Measurements from ENCODE around the gene ARL8A.
"Not testable (repeated sequence)": the region's sequence is repeated elsewhere in the genome, so short reads cannot be mapped to it uniquely, and the experiment has no call there.

The ARL8A gene

GRCh38 chr1:202168861-202169260, 24.3 kb upstream of the ARL8A start:
- H3K27ac ChIP-seq: no peak overlapping the region
- TF ChIP-seq CTCF (conservative IDR thresholded peaks at IDR 0.05): no peak

- no peak overlapping the region for H3K27ac ChIP-seq
- no peak for TF ChIP-seq CTCF (conservative IDR thresholded peaks at IDR 0.05)
These were observed 23.3 kb upstream of the ARL8A start for GRCh38 chr1:202167708-202168415.

GRCh38 chr1:202167054-202167453, 22.5 kb upstream of the ARL8A start:
- not testable (repeated sequence) for H3K27ac ChIP-seq

GRCh38 chr1:202165942-202166843, 21.7 kb upstream of the ARL8A start:
- no peak overlapping the region for H3K27ac ChIP-seq
- no peak for TF ChIP-seq CTCF (conservative IDR thresholded peaks at IDR 0.05)

- no peak for TF ChIP-seq CTCF (conservative IDR thresholded peaks at IDR 0.05)
- H3K27ac ChIP-seq: no peak overlapping the region
These were observed 20.9 kb upstream of the ARL8A start for GRCh38 chr1:202165267-202165941.

GRCh38 chr1:202164271-202165037, 19.9 kb upstream of the ARL8A start:
- no peak overlapping the region for H3K27ac ChIP-seq
- TF ChIP-seq CTCF (conservative IDR thresholded peaks at IDR 0.05): no peak

- H3K27ac ChIP-seq: no peak overlapping the region
- no peak for TF ChIP-seq CTCF (conservative IDR thresholded peaks at IDR 0.05)
These were observed 19.0 kb upstream of the ARL8A start for GRCh38 chr1:202163281-202164270.
